Measurements from ENCODE around the gene PANK4. TPM values are rescaled to one million over a fixed set of nuclear protein-coding genes. Genes with fewer than 3 reads are reported as not detected.
"Not testable (repeated sequence)": the region's sequence is repeated elsewhere in the genome, so short reads cannot be mapped to it uniquely, and the experiment has no call there.

Gene PANK4
- 10 to 100 TPM; 43.4 to 82.5 (median 70.5) TPM for total RNA-seq

- H3K4me1 ChIP-seq: peaks cover 0 to 64% (median 37%) of the 10 kb centered on the region in 4 donors
- H3K27me3 ChIP-seq: peaks cover 0 to 9% of the 10 kb centered on the region in 2 donors
- TF ChIP-seq POLR2A (IDR thresholded peaks at IDR 0.05) (peak; percentile 36 to 60), CTCF (IDR thresholded peaks at IDR 0.05) (peak in 4 of 6 experiments; percentile 6 to 49 (median 40))
- peak within 1 kb of the TSS; percentile 56 to 97 (median 74) for H3K27ac ChIP-seq
- H3K9me3 ChIP-seq: no peaks in the 10 kb centered on the region
- H3K4me3 ChIP-seq: peak within 1 kb of the TSS; percentile 68 to 89 (median 83)
- peaks cover 0 to 6% (median 0%) of the 10 kb centered on the region in 3 donors for H3K36me3 ChIP-seq
- peak; percentile 92 to 97 (median 95) for DNase-seq
These were observed at the start of gene PANK4 for GRCh38 chr1:2525920-2526823. PANK4 (minus strand) TSS chr1:2526596; CDS start chr1:2526587, 9 bp downstream.

DNA sequence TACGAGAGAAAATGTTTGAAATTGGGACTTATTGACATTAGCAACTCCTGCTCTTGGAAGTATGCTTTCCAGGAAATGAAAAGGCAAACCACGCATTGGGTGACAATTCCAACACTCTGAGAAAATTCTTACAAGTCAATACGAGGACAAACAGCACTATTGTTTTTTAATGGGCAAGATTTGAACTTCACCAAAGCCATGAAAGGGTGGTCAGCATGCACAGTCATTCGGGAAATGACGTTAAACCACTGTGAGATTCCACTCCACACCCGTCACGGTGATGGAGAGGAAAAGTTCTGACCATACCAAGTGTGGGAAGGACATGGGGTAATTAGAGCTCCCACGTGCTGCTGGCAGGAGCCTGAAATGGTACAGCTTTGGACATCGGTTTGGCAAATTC lies 48.0 kb upstream of the PANK4 start:
- peaks cover 3 to 25% (median 16%) of the 10 kb centered on the region in 4 donors for H3K4me1 ChIP-seq

GRCh38 chr1:2573250-2573920 lies 47.0 kb upstream of the PANK4 start:
- Histone ChIP-seq H3K27me3 (no peaks in the 10 kb centered on the region), H3K36me3 (no peaks in the 10 kb centered on the region), H3K9me3 (no peaks in the 10 kb centered on the region), H3K4me1 (peaks cover 0 to 23% (median 12%) of the 10 kb centered on the region in 4 donors), H3K27ac (no peak overlapping the region), H3K4me3 (no peak overlapping the region)
- TF ChIP-seq POLR2A (IDR thresholded peaks at IDR 0.05) (no peak), CTCF (IDR thresholded peaks at IDR 0.05) (no peak)
- DNase-seq: no peak

More for the DNA sequence above, 48.0 kb upstream of the PANK4 start:
- no peaks in the 10 kb centered on the region for H3K9me3 ChIP-seq
- H3K27me3 ChIP-seq: no peaks in the 10 kb centered on the region
- no peak overlapping the region for H3K27ac ChIP-seq
- H3K4me3 ChIP-seq: no peak overlapping the region
- DNase-seq: no peak
- TF ChIP-seq POLR2A (IDR thresholded peaks at IDR 0.05): no peak
- no peak for TF ChIP-seq CTCF (IDR thresholded peaks at IDR 0.05)
- no peaks in the 10 kb centered on the region for H3K36me3 ChIP-seq

GRCh38 chr1:2571348-2571747 lies 45.0 kb upstream of the PANK4 start:
- peaks cover 0 to 4% of the 10 kb centered on the region in 2 donors for H3K27me3 ChIP-seq
- no peak for TF ChIP-seq POLR2A (IDR thresholded peaks at IDR 0.05)
- TF ChIP-seq CTCF (IDR thresholded peaks at IDR 0.05): no peak
- peaks cover 0 to 8% (median 6%) of the 10 kb centered on the region in 4 donors for H3K4me1 ChIP-seq
- H3K36me3 ChIP-seq: no peaks in the 10 kb centered on the region
- H3K9me3 ChIP-seq: no peaks in the 10 kb centered on the region
- H3K27ac ChIP-seq: no peak overlapping the region
- no peak overlapping the region for H3K4me3 ChIP-seq
- no peak for DNase-seq

GRCh38 chr1:2570332-2570731 lies 43.9 kb upstream of the PANK4 start:
- no peak for DNase-seq
- Histone ChIP-seq H3K4me3 (no peak overlapping the region), H3K27me3 (peaks cover 0 to 4% of the 10 kb centered on the region in 2 donors), H3K27ac (no peak overlapping the region), H3K9me3 (no peaks in the 10 kb centered on the region), H3K36me3 (no peaks in the 10 kb centered on the region), H3K4me1 (peaks cover 0 to under 1% (median 0%) of the 10 kb centered on the region in 4 donors)
- no peak for TF ChIP-seq POLR2A (IDR thresholded peaks at IDR 0.05)
- no peak for TF ChIP-seq CTCF (IDR thresholded peaks at IDR 0.05)

DNA sequence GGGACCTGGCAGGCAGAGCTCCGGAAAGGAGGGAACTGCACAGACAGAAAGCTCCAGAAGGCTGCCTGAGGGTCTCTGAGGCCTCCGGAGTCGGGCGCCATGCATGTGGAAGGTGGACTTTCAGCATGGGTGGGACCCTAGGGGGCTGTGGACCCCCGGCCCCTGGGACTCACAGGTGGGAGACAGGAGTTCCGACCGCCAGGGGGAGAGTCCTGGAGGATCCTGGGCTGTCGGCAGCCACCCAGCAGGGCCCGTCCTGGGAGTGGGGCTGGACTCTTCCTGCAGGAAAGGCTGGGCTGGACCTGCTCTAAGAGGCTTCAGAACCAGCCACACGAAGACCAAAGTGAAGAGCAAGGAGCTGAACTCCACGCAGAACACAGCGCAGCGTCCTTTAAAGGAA lies 43.3 kb upstream of the PANK4 start:
- H3K27ac ChIP-seq, H3K36me3 ChIP-seq, H3K4me1 ChIP-seq, H3K9me3 ChIP-seq, H3K4me3 ChIP-seq, H3K27me3 ChIP-seq: not testable (repeated sequence)
- peak in 1 of 3 donors; percentile 48 for DNase-seq

All from Peyer's patch (tissue), 4 donors.